SW 1271 (cell line): ENCODE results near the gene TEN1.
A peak's percentile ranks its signal among the peaks of the same experiment; 100 is the strongest.
"Not testable (repeated sequence)": the region's sequence is repeated elsewhere in the genome, so short reads cannot be mapped to it uniquely, and the experiment has no call there.

Experiments used
- DNase-seq, 2 experiments: peaks; one replicate each; lab custom pipeline; 2025; lab: John Stamatoyannopoulos, UW

TEN1 gene

GRCh38 chr17:76025294-76025693 lies 46.3 kb downstream of the TEN1 start:
- no peak for DNase-seq

GRCh38 chr17:76026714-76027158 lies 47.7 kb downstream of the TEN1 start:
- DNase-seq: no peak

GRCh38 chr17:76027159-76027839 lies 48.3 kb downstream of the TEN1 start, which contains the start of gene EVPL:
EVPL (minus strand) TSS chr17:76027306; CDS start chr17:76027198, 108 bp downstream.
- no peak for DNase-seq

- no peak for DNase-seq
Measured at GRCh38 chr17:76032073-76032779, 53.2 kb downstream of the TEN1 start.

- DNase-seq: no peak
Measured at GRCh38 chr17:76032780-76033108, 53.7 kb downstream of the TEN1 start.

- no peak for DNase-seq
Measured at GRCh38 chr17:76033139-76033538, 54.1 kb downstream of the TEN1 start.

GRCh38 chr17:76034428-76035350 lies 55.6 kb downstream of the TEN1 start:
- no peak for DNase-seq

- no peak for DNase-seq
Measured at GRCh38 chr17:76036497-76037261, 57.6 kb downstream of the TEN1 start.

GRCh38 chr17:76038050-76038449 lies 59.0 kb downstream of the TEN1 start:
- DNase-seq: no peak

- DNase-seq: no peak
Measured at GRCh38 chr17:76039121-76039520, 60.1 kb downstream of the TEN1 start.

GRCh38 chr17:76040376-76040775 lies 61.3 kb downstream of the TEN1 start:
- DNase-seq: no peak

GRCh38 chr17:76042868-76043267 lies 63.8 kb downstream of the TEN1 start:
- not testable (repeated sequence) for DNase-seq

GRCh38 chr17:76044475-76045007 lies 65.5 kb downstream of the TEN1 start:
- DNase-seq: not testable (repeated sequence)

GRCh38 chr17:76046064-76046463 lies 67.0 kb downstream of the TEN1 start:
- no peak for DNase-seq

GRCh38 chr17:76048025-76048605 lies 69.1 kb downstream of the TEN1 start:
- no peak for DNase-seq

- peak in 1 of 2 experiments; percentile 27 for DNase-seq
Measured at GRCh38 chr17:76048711-76049110, 69.7 kb downstream of the TEN1 start.

- DNase-seq: no peak
Measured at GRCh38 chr17:76049239-76049638, 70.2 kb downstream of the TEN1 start.

GRCh38 chr17:76049836-76050537 lies 70.9 kb downstream of the TEN1 start:
- no peak for DNase-seq
